K562 (cell line): ENCODE results near the gene PFKFB2. TPM values are rescaled to one million over a fixed set of nuclear protein-coding genes. Genes with fewer than 3 reads are reported as not detected.

Experiments
- ATAC-seq: fragments of 200-7000 bp; cut with Tn5 transposase; 3 replicates; pipeline ENCODE4 v1.9.1; 2020; ENCODE audit warnings: moderate library complexity
- BruUV-seq: library from RNA; stranded (reverse); fragments of 400-500 nt; replicated peaks from 2 replicates; lab custom pipeline; 2021; lab: Mats Ljungman, UMichigan
- CTCF ChIA-PET: fragments of 300-600 bp; formaldehyde crosslinking; extraction: SDS; loops from one replicate; lab custom pipeline; 2021; ENCODE audit warnings: low intra/inter-chr PET ratio; lab: Yijun Ruan, JAX
- POLR2A ChIA-PET: fragments of 300-600, 350-650 bp; sonication (Branson Sonifier 250); formaldehyde crosslinking; extraction: SDS; loops from one replicate; lab custom pipeline; 2021; ENCODE audit warnings: antibody characterized with exemption, inconsistent platforms; lab: Yijun Ruan, JAX
- DNase-seq, 4 experiments: peaks; one replicate each; pipeline versions ENCODE4 v3.0.0 to v3.0.0-alpha.2; 2011 to 2018; ENCODE audit warnings: low spot score in 3 of 4, mixed read lengths in 3 of 4; ENCODE audit errors: extremely low read depth in 1 of 4
- FAIRE-seq: peaks from 2 replicates; lab custom pipeline; 2011; peaks lifted over from hg19 to GRCh38; lab: Jason Lieb, UNC
- H2AFZ ChIP-seq: 2 replicates; pipeline ENCODE4 v1.6.0; 2011; ENCODE audit warnings: low read depth, low read length, control low read depth, inconsistent platforms
- H3K27ac ChIP-seq: fragments of 200-600 bp; 3 replicates; pipeline ENCODE4 v1.8.0; 2011; ENCODE audit warnings: low read depth, mild to moderate bottlenecking, control low read depth, inconsistent platforms, low read length, moderate library complexity, mixed read lengths; ENCODE audit errors: extremely low read depth
- H3K27me3 ChIP-seq, 2 experiments: fragments of 300-600 bp in 1 of 2; 2 replicates in 1 of 2; 3 replicates in 1 of 2; pipeline versions ENCODE4 v1.6.0 to v1.8.0; 2011; ENCODE audit warnings: inconsistent platforms in 2 of 2, low read length in 2 of 2, mild to moderate bottlenecking in 1 of 2, mixed read lengths in 1 of 2, moderate library complexity in 1 of 2; ENCODE audit not compliant: control insufficient read depth in 2 of 2, insufficient read depth in 2 of 2
- H3K36me3 ChIP-seq: fragments of 300-600 bp; 3 replicates; pipeline ENCODE4 v1.8.0; 2011; ENCODE audit warnings: mild to moderate bottlenecking, low read length, inconsistent platforms; ENCODE audit not compliant: control insufficient read depth, insufficient read depth
- H3K4me1 ChIP-seq, 2 experiments: fragments of 200-600 bp in 1 of 2; replicated peaks in 1 of 2; 2 replicates in 1 of 2; 3 replicates in 1 of 2; pipeline versions ENCODE4 v1.5.1 to v1.8.0; 2011; ENCODE audit warnings: inconsistent platforms in 2 of 2, low read length in 2 of 2, mild to moderate bottlenecking in 1 of 2, mixed read lengths in 1 of 2, moderate library complexity in 1 of 2; ENCODE audit not compliant: control insufficient read depth in 2 of 2, insufficient read depth in 2 of 2
- H3K4me2 ChIP-seq: 2 replicates; pipeline ENCODE4 v1.6.1; 2011; ENCODE audit warnings: low read length, control low read depth, inconsistent platforms, mixed read lengths; ENCODE audit not compliant: insufficient read depth
- H3K4me3 ChIP-seq: fragments of 200-600 bp; sonication (generic), shearing (Covaris generic); 2 replicates; pipeline ENCODE4 v1.5.1; 2016; ENCODE audit warnings: control low read depth, inconsistent platforms
- H3K79me2 ChIP-seq: fragments of 200-600 bp; 3 replicates; pipeline ENCODE4 v1.8.0; 2011; ENCODE audit warnings: low read length, inconsistent platforms; ENCODE audit not compliant: control insufficient read depth, insufficient read depth
- H3K9ac ChIP-seq, 2 experiments: 2 replicates each; pipeline versions ENCODE4 v1.6.0 to v1.6.1; 2011; ENCODE audit warnings: low read depth in 2 of 2, low read length in 2 of 2, control low read depth in 1 of 2, inconsistent platforms in 1 of 2, mild to moderate bottlenecking in 1 of 2, mixed read lengths in 1 of 2; ENCODE audit not compliant: insufficient read depth in 1 of 2
- H3K9me1 ChIP-seq: one replicate; pipeline ENCODE4 v1.6.0; 2011; ENCODE audit warnings: inconsistent platforms, mild to moderate bottlenecking, low read length, moderate library complexity; ENCODE audit not compliant: control insufficient read depth, insufficient read depth
- H3K9me3 ChIP-seq: replicated peaks from 2 replicates; pipeline ENCODE4 v1.5.1; 2011; ENCODE audit warnings: low read depth, low read length, inconsistent platforms; ENCODE audit not compliant: control insufficient read depth, insufficient read depth
- H4K20me1 ChIP-seq: replicated peaks from 2 replicates; pipeline ENCODE4 v1.6.1; 2011; ENCODE audit warnings: low read length, inconsistent platforms, mixed read lengths; ENCODE audit not compliant: control insufficient read depth, insufficient read depth
- ARHGAP35 ChIP-seq: fragments of 450-650 bp; IDR thresholded peaks from 2 replicates; pipeline ENCODE4 v1.6.1; 2018; ENCODE audit not compliant: partially characterized antibody
- CXXC5 ChIP-seq: fragments of 250-450 bp; sonication (Bioruptor Pico); IDR thresholded peaks from 2 replicates; pipeline ENCODE4 v1.8.0; 2022; ENCODE audit warnings: inconsistent platforms, mild to moderate bottlenecking, moderate library complexity
- MYC ChIP-seq, 2 experiments: fragments of 250-450 bp in 1 of 2; sonication (Bioruptor Pico) in 1 of 2; IDR thresholded peaks; 2 replicates each; pipeline versions ENCODE4 v1.5.1 to v1.6.1; 2012 to 2021; ENCODE audit warnings: low read depth in 2 of 2, borderline replicate concordance in 1 of 2, improper control_type of control experiment in 1 of 2, low read length in 1 of 2, mild to moderate bottlenecking in 1 of 2, moderate library complexity in 1 of 2
- NR2F6 ChIP-seq: fragments of 450-650 bp; formaldehyde crosslinking; IDR thresholded peaks from 2 replicates; pipeline ENCODE4 v1.4.0; 2020; ENCODE audit warnings: mild to moderate bottlenecking
- PHB ChIP-seq: fragments of 250-450 bp; sonication (Bioruptor Pico); IDR thresholded peaks from 2 replicates; pipeline ENCODE4 v1.5.0; 2021
- RFX5 ChIP-seq: IDR thresholded peaks from 2 replicates; pipeline ENCODE4 v1.6.1; 2011; ENCODE audit warnings: low read depth, mild to moderate bottlenecking, improper control_type of control experiment, low read length
- SP1 ChIP-seq: sonication (generic); formaldehyde crosslinking; IDR thresholded peaks from 2 replicates; pipeline ENCODE4 v1.8.1; 2022; ENCODE audit warnings: mild to moderate bottlenecking, missing genetic modification reagents
- TRIM28 ChIP-seq: fragments of 450-650 bp; IDR thresholded peaks from 2 replicates; pipeline ENCODE4 v1.6.1; 2017
- ZNF311 ChIP-seq: fragments of 250-450 bp; sonication (Bioruptor Pico); IDR thresholded peaks from 2 replicates; pipeline ENCODE4 v1.4.0; 2020; ENCODE audit warnings: mild to moderate bottlenecking, moderate library complexity
- WGBS: fragments of 100-300 bp; shearing (Covaris generic); methylation state at CpG from one replicate; pipeline ENCODE4 v1.1.6; 2016; ENCODE audit warnings: low coverage, mixed read lengths; ENCODE audit not compliant: insufficient coverage; ENCODE audit errors: missing lambda C conversion rate; 5-methylcytosine and 5-hydroxymethylcytosine counted together
- in situ Hi-C: fragments of 300-500 bp; cut with MboI; formaldehyde crosslinking; loops from 4 replicates; pipeline ENCODE4 v1.15.0; 2018; ENCODE audit warnings: inconsistent platforms, mixed read lengths
- intact Hi-C: fragments of 100-400 bp; cut with micrococcal nuclease; formaldehyde crosslinking; loops from 2 replicates; pipeline ENCODE4 v1.14.2; 2022
- polyA plus RNA-seq, 8 experiments: library from polyadenylated mRNA; depleted of rRNA in 4 of 8; stranded (reverse) in 5 of 8; unstranded in 3 of 8; fragments of >200 nt; fragmentation: Nextera tagmentation in 2 of 8; fragmentation: Illumina TruSeq in 1 of 8; extraction: Ambion mirVana in 2 of 8; extraction: Trizol in 1 of 8; gene quantifications; 2 replicates each; pipeline versions ENCODE4 v1.2.1 to v1.2.3, GENCODE V29; 2011 to 2014; ENCODE audit warnings: inconsistent platforms in 1 of 8, missing spikeins in 1 of 8
- total RNA-seq, 7 experiments: library from RNA; depleted of rRNA in 6 of 7; stranded (reverse); fragments of >200 nt in 6 of 7; fragmentation: Illumina TruSeq in 2 of 7; extraction: Trizol in 2 of 7; gene quantifications; 2 replicates each; pipeline versions ENCODE4 v1.2.1 to v1.2.3, GENCODE V29; 2011 to 2021; ENCODE audit warnings: low replicate concordance in 1 of 7
- TF ChIP-seq, protein P1 (sequence below): sonication (generic); formaldehyde crosslinking; IDR thresholded peaks from 2 replicates; pipeline ENCODE4 v1.9.0; 2022; ENCODE audit warnings: mild to moderate bottlenecking, missing genetic modification reagents
- TF ChIP-seq, protein P2 (sequence below): fragments of 450-650 bp; IDR thresholded peaks from 2 replicates; pipeline ENCODE4 v1.6.1; 2016; ENCODE audit warnings: antibody characterized with exemption
- TF ChIP-seq, protein P3 (sequence below): IDR thresholded peaks from 2 replicates; pipeline ENCODE4 v1.6.1; 2011; ENCODE audit warnings: borderline replicate concordance, low read depth, mild to moderate bottlenecking, moderate library complexity, low read length; ENCODE audit not compliant: insufficient read depth, poor library complexity, severe bottlenecking

PFKFB2 gene
- total and polyA plus RNA-seq, 9 of the 15 experiments (the other 6 are each of a cell fraction or from before 2014, with no cell fraction given) = 6.9 to 26.0 (median 16.4) TPM

DNA sequence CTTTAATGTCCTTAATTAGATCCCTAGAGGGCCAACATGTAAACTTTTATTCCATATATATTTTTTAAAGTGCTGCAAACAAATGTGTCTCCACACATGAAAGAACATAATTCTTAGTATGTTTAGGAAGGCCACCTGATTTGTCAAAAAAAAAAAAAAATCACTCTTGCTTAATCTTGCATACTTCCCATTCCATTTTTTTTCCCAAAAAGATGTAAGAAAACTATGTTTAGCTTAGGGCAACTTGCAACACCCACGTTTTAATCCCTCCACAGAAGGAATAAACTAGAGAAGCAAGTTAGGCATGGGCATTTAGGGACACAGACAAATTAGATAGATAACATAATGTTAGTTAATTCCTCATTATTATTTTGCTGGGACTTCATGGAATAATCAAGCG is 7.6 kb upstream of the PFKFB2 start:
- ChIA-PET CTCF (no interaction called here), POLR2A (interaction anchor here (0.7 to 9.8 kb wide), 4 partner anchors 10 to 40 kb away, joined by 3 to 104 read pairs (median 50); partner anchors contain the start of gene C1orf116)
- Histone ChIP-seq H3K4me2 (peak overlapping the region; percentile 71), H3K9ac (peak overlapping the region in 1 of 2 experiments; percentile 98; a peak in 2 of 4 replicates), H4K20me1 (peaks cover 18% of the 10 kb centered on the region), H3K27me3 (no peaks in the 10 kb centered on the region), H3K9me1 (no peaks in the 10 kb centered on the region), H3K4me3 (no peak overlapping the region), H3K9me3 (no peaks in the 10 kb centered on the region), H2AFZ (no peak overlapping the region), H3K4me1 (peaks cover 0 to 35% of the 10 kb centered on the region in 2 experiments; a peak in 4 of 5 replicates), H3K79me2 (peaks cover 79% of the 10 kb centered on the region), H3K27ac (no peak overlapping the region), H3K36me3 (peaks cover 74% of the 10 kb centered on the region)
- in situ Hi-C loops (no loop called here), intact Hi-C loops (no loop called here)
- ATAC-seq (no peak), DNase-seq (no peak), FAIRE-seq (no peak)
- no TSS peak for BruUV-seq
- no peak for TF ChIP-seq PHB (CRISPR knock-in tag)
- no peak for TF ChIP-seq ARHGAP35
- no peak for TF ChIP-seq ZNF311
- TF ChIP-seq, protein P1, sequence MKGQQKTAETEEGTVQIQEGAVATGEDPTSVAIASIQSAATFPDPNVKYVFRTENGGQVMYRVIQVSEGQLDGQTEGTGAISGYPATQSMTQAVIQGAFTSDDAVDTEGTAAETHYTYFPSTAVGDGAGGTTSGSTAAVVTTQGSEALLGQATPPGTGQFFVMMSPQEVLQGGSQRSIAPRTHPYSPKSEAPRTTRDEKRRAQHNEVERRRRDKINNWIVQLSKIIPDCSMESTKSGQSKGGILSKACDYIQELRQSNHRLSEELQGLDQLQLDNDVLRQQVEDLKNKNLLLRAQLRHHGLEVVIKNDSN = no peak
- no peak for TF ChIP-seq TRIM28
- no peak for TF ChIP-seq SP1 (CRISPR knock-in tag)
- TF ChIP-seq RFX5 = no peak
- no peak for TF ChIP-seq MYC (IDR thresholded peaks at IDR 0.05; ENCODE audit: low read depth, low read length)
- TF ChIP-seq MYC (CRISPR knock-in tag; IDR thresholded peaks at IDR 0.05; ENCODE audit: borderline replicate concordance, low read depth) = no peak
- no peak for TF ChIP-seq CXXC5 (CRISPR knock-in tag)
- TF ChIP-seq, protein P2, sequence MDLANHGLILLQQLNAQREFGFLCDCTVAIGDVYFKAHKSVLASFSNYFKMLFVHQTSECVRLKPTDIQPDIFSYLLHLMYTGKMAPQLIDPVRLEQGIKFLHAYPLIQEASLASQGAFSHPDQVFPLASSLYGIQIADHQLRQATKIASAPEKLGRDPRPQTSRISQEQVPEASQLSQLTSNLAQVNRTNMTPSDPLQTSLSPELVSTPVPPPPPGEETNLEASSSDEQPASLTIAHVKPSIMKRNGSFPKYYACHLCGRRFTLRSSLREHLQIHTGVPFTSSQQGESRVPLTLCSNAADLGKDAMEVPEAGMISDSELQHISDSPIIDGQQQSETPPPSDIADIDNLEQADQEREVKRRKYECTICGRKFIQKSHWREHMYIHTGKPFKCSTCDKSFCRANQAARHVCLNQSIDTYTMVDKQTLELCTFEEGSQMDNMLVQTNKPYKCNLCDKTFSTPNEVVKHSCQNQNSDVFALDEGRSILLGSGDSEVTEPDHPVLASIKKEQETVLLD = no peak
- TF ChIP-seq, protein P3, sequence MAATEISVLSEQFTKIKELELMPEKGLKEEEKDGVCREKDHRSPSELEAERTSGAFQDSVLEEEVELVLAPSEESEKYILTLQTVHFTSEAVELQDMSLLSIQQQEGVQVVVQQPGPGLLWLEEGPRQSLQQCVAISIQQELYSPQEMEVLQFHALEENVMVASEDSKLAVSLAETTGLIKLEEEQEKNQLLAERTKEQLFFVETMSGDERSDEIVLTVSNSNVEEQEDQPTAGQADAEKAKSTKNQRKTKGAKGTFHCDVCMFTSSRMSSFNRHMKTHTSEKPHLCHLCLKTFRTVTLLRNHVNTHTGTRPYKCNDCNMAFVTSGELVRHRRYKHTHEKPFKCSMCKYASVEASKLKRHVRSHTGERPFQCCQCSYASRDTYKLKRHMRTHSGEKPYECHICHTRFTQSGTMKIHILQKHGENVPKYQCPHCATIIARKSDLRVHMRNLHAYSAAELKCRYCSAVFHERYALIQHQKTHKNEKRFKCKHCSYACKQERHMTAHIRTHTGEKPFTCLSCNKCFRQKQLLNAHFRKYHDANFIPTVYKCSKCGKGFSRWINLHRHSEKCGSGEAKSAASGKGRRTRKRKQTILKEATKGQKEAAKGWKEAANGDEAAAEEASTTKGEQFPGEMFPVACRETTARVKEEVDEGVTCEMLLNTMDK = no peak
- TF ChIP-seq NR2F6 (CRISPR knock-in tag) = no peak
- 38% methylated on average over 2 of the region's 2 CpGs for WGBS
